A549 (cell line): ENCODE results near the gene MAP4K2. TPM values are rescaled to one million over a fixed set of nuclear protein-coding genes. Genes with fewer than 3 reads are reported as not detected.

Source experiments
- ATAC-seq, 2 experiments: fragments of 200-7000 bp in 1 of 2; fragments of >200 bp in 1 of 2; cut with Nextera tagmentation in 1 of 2; cut with Tn5 transposase in 1 of 2; 3 replicates each; pipeline versions ENCODE4 v1.8.0 to v1.9.1; 2018 to 2020; ENCODE audit warnings: mild to moderate bottlenecking in 1 of 2, moderate library complexity in 1 of 2
- CTCF ChIA-PET: fragments of 300-600 bp; sonication (Branson Sonifier 250); formaldehyde crosslinking; extraction: SDS; loops from one replicate; lab custom pipeline; 2021; ENCODE audit warnings: antibody characterized with exemption, inconsistent platforms; lab: Yijun Ruan, JAX
- POLR2A ChIA-PET: fragments of 350-600 bp; formaldehyde crosslinking; extraction: SDS; loops from one replicate; lab custom pipeline; 2021; ENCODE audit warnings: antibody characterized with exemption, inconsistent platforms; lab: Yijun Ruan, JAX
- DNase-seq, 2 experiments: peaks; one replicate each; pipeline versions ENCODE4 v3.0.0 to v3.0.0-alpha.2; 2011 to 2016; ENCODE audit warnings: low read depth in 1 of 2, low spot score in 1 of 2
- FAIRE-seq: peaks from 2 replicates; lab custom pipeline; 2011; peaks lifted over from hg19 to GRCh38; lab: Jason Lieb, UNC
- H3K27ac ChIP-seq, 2 experiments: fragments of >200 bp; sonication (Bioruptor Twin); formaldehyde crosslinking; 3 replicates each; pipeline ENCODE4 v1.5.1; 2016 to 2017
- H3K4me1 ChIP-seq: fragments of >200 bp; sonication (Bioruptor Twin); formaldehyde crosslinking; 3 replicates; pipeline ENCODE4 v1.6.1; 2016
- H3K4me2 ChIP-seq: fragments of >200 bp; sonication (Bioruptor Twin); formaldehyde crosslinking; 3 replicates; pipeline ENCODE4 v1.6.1; 2016
- H3K4me3 ChIP-seq: fragments of >200 bp; sonication (Bioruptor Twin); formaldehyde crosslinking; 3 replicates; pipeline ENCODE4 v1.5.1; 2016
- H3K9me3 ChIP-seq: fragments of >200 bp; sonication (Bioruptor Twin); formaldehyde crosslinking; 3 replicates; pipeline ENCODE4 v1.6.1; 2016
- CHD4 ChIP-seq: fragments of 200-600 bp; sonication (generic); IDR thresholded peaks from 2 replicates; pipeline ENCODE4 v1.6.1; 2016; ENCODE audit warnings: antibody characterized with exemption, mild to moderate bottlenecking, borderline replicate concordance
- CTCF ChIP-seq: fragments of >200 bp; sonication (Bioruptor Twin); formaldehyde crosslinking; IDR thresholded peaks from 3 replicates; pipeline ENCODE4 v1.5.1; 2016
- FOSB ChIP-seq: fragments of 250-450 bp; sonication (Bioruptor Pico); IDR thresholded peaks from 2 replicates; pipeline ENCODE4 v1.5.0; 2020; ENCODE audit warnings: mild to moderate bottlenecking, moderate library complexity
- FOXS1 ChIP-seq: fragments of 250-450 bp; sonication (Bioruptor Pico); IDR thresholded peaks from 2 replicates; pipeline ENCODE4 v1.5.0; 2020; ENCODE audit warnings: mild to moderate bottlenecking, moderate library complexity
- HOXB13 ChIP-seq: fragments of 250-450 bp; sonication (Bioruptor Pico); IDR thresholded peaks from 2 replicates; pipeline ENCODE4 v1.5.0; 2020; ENCODE audit warnings: low read depth, mild to moderate bottlenecking, moderate library complexity
- JUN ChIP-seq, 2 experiments: fragments of >200 bp; sonication (Bioruptor Twin); formaldehyde crosslinking; IDR thresholded peaks; 2 replicates in 1 of 2; 3 replicates in 1 of 2; pipeline ENCODE4 v1.6.1; 2016 to 2017
- KDM1A ChIP-seq: fragments of 200-600 bp; sonication (generic); IDR thresholded peaks from 2 replicates; pipeline ENCODE4 v1.6.1; 2016; ENCODE audit warnings: low read depth, mild to moderate bottlenecking
- KDM5A ChIP-seq: fragments of 200-600 bp; sonication (generic); IDR thresholded peaks from 2 replicates; pipeline ENCODE4 v1.6.1; 2016; ENCODE audit warnings: antibody characterized with exemption, mild to moderate bottlenecking
- MAZ ChIP-seq: fragments of 150-350 bp; IDR thresholded peaks from 2 replicates; pipeline ENCODE4 v1.6.1; 2014; ENCODE audit warnings: antibody characterized with exemption, low read depth, low read length, borderline replicate concordance
- NFE2L2 ChIP-seq: fragments of 150-350 bp; conservative IDR thresholded peaks from 2 replicates; pipeline ENCODE4 v1.6.1; 2014; ENCODE audit warnings: low read length
- NPAS2 ChIP-seq: fragments of 250-450 bp; sonication (Bioruptor Pico); IDR thresholded peaks from 2 replicates; pipeline ENCODE4 v1.8.0; 2022; ENCODE audit warnings: mild to moderate bottlenecking, moderate library complexity, borderline replicate concordance
- NR3C1 ChIP-seq: fragments of >200 bp; sonication (Bioruptor Twin); formaldehyde crosslinking; IDR thresholded peaks from 3 replicates; pipeline ENCODE4 v1.6.1; 2017
- PBX3 ChIP-seq: IDR thresholded peaks from 2 replicates; pipeline ENCODE4 v1.6.1; 2012
- POLR2A ChIP-seq: IDR thresholded peaks from 2 replicates; pipeline ENCODE4 v1.6.1; 2012; ENCODE audit warnings: mild to moderate bottlenecking, low read length
- POLR2AphosphoS2 ChIP-seq: conservative IDR thresholded peaks from 2 replicates; pipeline ENCODE4 v1.6.1; 2012; ENCODE audit warnings: low read length, improper control_type of control experiment, inconsistent platforms
- RAD21 ChIP-seq, 2 experiments: fragments of >200 bp in 1 of 2; sonication (Bioruptor Twin) in 1 of 2; formaldehyde crosslinking in 1 of 2; IDR thresholded peaks in 1 of 2; conservative IDR thresholded peaks in 1 of 2; 2 replicates in 1 of 2; 3 replicates in 1 of 2; pipeline ENCODE4 v1.6.1; 2012 to 2018; ENCODE audit warnings: inconsistent platforms in 1 of 2
- RARB ChIP-seq: fragments of 250-450 bp; sonication (Bioruptor Pico); IDR thresholded peaks from 2 replicates; pipeline ENCODE4 v1.8.0; 2021; ENCODE audit warnings: mild to moderate bottlenecking, moderate library complexity
- RNF2 ChIP-seq: fragments of 200-600 bp; sonication (generic); IDR thresholded peaks from 2 replicates; pipeline ENCODE4 v1.6.1; 2016; ENCODE audit warnings: low read depth, mild to moderate bottlenecking, antibody characterized with exemption, moderate library complexity, borderline replicate concordance
- TFCP2L1 ChIP-seq: fragments of 250-450 bp; sonication (Bioruptor Pico); IDR thresholded peaks from 2 replicates; pipeline ENCODE4 v1.5.0; 2021; ENCODE audit warnings: mild to moderate bottlenecking
- USF2 ChIP-seq: fragments of 450-650 bp; IDR thresholded peaks from 2 replicates; pipeline ENCODE4 v1.6.1; 2014; ENCODE audit warnings: antibody characterized with exemption
- ZNF302 ChIP-seq: fragments of 250-450 bp; sonication (Bioruptor Pico); IDR thresholded peaks from 2 replicates; pipeline ENCODE4 v1.9.0; 2021; ENCODE audit warnings: inconsistent platforms, mild to moderate bottlenecking, moderate library complexity
- WGBS: methylation state at CpG from one replicate; pipeline ENCODE4 v1.1.6; 2017; ENCODE audit errors: missing lambda C conversion rate; 5-methylcytosine and 5-hydroxymethylcytosine counted together
- polyA plus RNA-seq, 4 experiments: library from polyadenylated mRNA; depleted of rRNA in 3 of 4; stranded (reverse); fragments of >200 nt; fragmentation: RNase III in 1 of 4; extraction: RNeasy Plus Mini Kit Qiagen cat#74134 plus additional on column Dnase treatment in 1 of 4; gene quantifications; 2 replicates in 3 of 4; 3 replicates in 1 of 4; pipeline ENCODE4 v1.2.3, GENCODE V29; 2011 to 2017

The MAP4K2 gene
- polyA plus RNA-seq, 2 of the 4 experiments (the other 2 are of a cell fraction), result 9.4 to 9.9 TPM

- no peaks in the 10 kb centered on the region for H3K9me3 ChIP-seq
- H3K4me3 ChIP-seq, result no peak overlapping the region
- no peak overlapping the region for H3K27ac ChIP-seq
- CTCF ChIA-PET, result interaction anchor here (1.0 to 13.0 kb wide), 3 partner anchors 9 to 27 kb away, joined by 3 to 104 read pairs (median 19); partner anchors contain the start of genes PYGM, RASGRP2 and SF1
- no peak overlapping the region for H3K4me2 ChIP-seq
- no peak for FAIRE-seq
- DNase-seq, result no peak
- ATAC-seq, result no peak
- TF ChIP-seq RARB (CRISPR knock-in tag) (no peak), KDM5A (no peak), FOSB (no peak), TFCP2L1 (no peak)
- POLR2A ChIA-PET, result no interaction called here
- 80% methylated on average over 7 of the region's 9 CpGs for WGBS
- H3K4me1 ChIP-seq, result 0 out of 3 replicates have a peak, but pooled peaks cover under 1% of the 10 kb centered on the region
These were observed 51.9 kb downstream of the MAP4K2 start for GRCh38 chr11:64751136-64751535.

GRCh38 chr11:64750361-64751054 is 52.5 kb downstream of the MAP4K2 start:
- FAIRE-seq (no peak), ATAC-seq (no peak), DNase-seq (no peak)
- CTCF ChIA-PET, result interaction anchor here (3.0 to 13.0 kb wide), 2 partner anchors 8 to 10 kb away, joined by 19 to 104 read pairs; partner anchors contain the start of genes PYGM and RASGRP2
- TF ChIP-seq KDM1A (no peak), ZNF302 (CRISPR knock-in tag) (no peak), NR3C1 (no peak), FOXS1 (CRISPR knock-in tag) (no peak), RNF2 (no peak), HOXB13 (CRISPR knock-in tag) (no peak), PBX3 (no peak), POLR2A (no peak), RAD21 (conservative IDR thresholded peaks at IDR 0.05 in 1 of 2, IDR thresholded peaks at IDR 0.05 in 1 of 2) (no peak), POLR2AphosphoS2 (no peak), NFE2L2 (no peak)
- POLR2A ChIA-PET, result no interaction called here
- WGBS, result 89% methylated on average over 12 of the region's 13 CpGs
- Histone ChIP-seq H3K9me3 (no peaks in the 10 kb centered on the region), H3K4me1 (0 out of 3 replicates have a peak, but pooled peaks cover 3% of the 10 kb centered on the region), H3K27ac (no peak overlapping the region), H3K4me3 (no peak overlapping the region), H3K4me2 (no peak overlapping the region)

GRCh38 chr11:64747961-64748665 is 54.9 kb downstream of the MAP4K2 start:
- H3K4me3 ChIP-seq, result no peak overlapping the region
- ChIA-PET POLR2A (no interaction called here), CTCF (interaction anchor here (1.0 to 1.6 kb wide), 4 partner anchors 20 to 430 kb away, joined by 3 to 5 read pairs (median 4); partner anchors contain the start of genes PRDX5 and TRMT112)
- FAIRE-seq, result no peak
- DNase-seq, result no peak
- ATAC-seq, result no peak
- no peak for TF ChIP-seq HOXB13 (CRISPR knock-in tag)
- TF ChIP-seq CTCF, result no peak
- TF ChIP-seq MAZ, result no peak
- no peak for TF ChIP-seq NPAS2
- TF ChIP-seq JUN (IDR thresholded peaks at IDR 0.05), result no peak
- no peak for TF ChIP-seq USF2
- no peak for TF ChIP-seq CHD4
- no peak overlapping the region for H3K27ac ChIP-seq
- no peak overlapping the region for H3K4me2 ChIP-seq
- no peaks in the 10 kb centered on the region for H3K9me3 ChIP-seq
- peaks cover 24% of the 10 kb centered on the region for H3K4me1 ChIP-seq
- 90% methylated on average over 14 of the region's 15 CpGs for WGBS
